Measurements from ENCODE around the gene FKBP9. TPM values are rescaled to one million over a fixed set of nuclear protein-coding genes. Genes with fewer than 3 reads are reported as not detected.

Gene FKBP9
- total and polyA plus RNA-seq, 2 of the 8 experiments (the other 6 are each of a cell fraction or from before 2014, with no cell fraction given): 7.2 to 10.1 TPM

- Histone ChIP-seq H3K4me1 (replicated peaks in 1 of 4; ENCODE audit: control insufficient read depth in 3 of 4, insufficient read depth in 4 of 4, low read length in 3 of 4) (no peaks in the 10 kb centered on the region), H4K20me1 (replicated peaks in 1 of 2; ENCODE audit: control insufficient read depth in 1 of 2, insufficient read depth in 2 of 2, low read length in 2 of 2) (peaks cover 0 to 1% of the 10 kb centered on the region in 2 experiments), H3K4me3 (ENCODE audit: extremely low read depth in 1 of 4, insufficient read depth in 2 of 4, low read depth in 3 of 4, low read length in 4 of 4) (no peak overlapping the region), H3K14ac (ENCODE audit: insufficient read length) (no peak overlapping the region), H3K4ac (replicated peaks; ENCODE audit: insufficient read length, low read depth, low read length) (no peak overlapping the region), H2AK5ac (ENCODE audit: low read depth, low read length) (no peak overlapping the region), H3K18ac (ENCODE audit: extremely low read depth, low read length) (no peak overlapping the region), H3K27ac (ENCODE audit: low read depth, low read length) (no peak overlapping the region), H3K23me2 (ENCODE audit: low read depth, low read length) (no peaks in the 10 kb centered on the region), H2BK20ac (ENCODE audit: low read length) (no peak overlapping the region), H3K79me1 (ENCODE audit: low read depth, low read length) (no peaks in the 10 kb centered on the region), H2AFZ (ENCODE audit: low read length) (no peak overlapping the region), H3K36me3 (ENCODE audit: control insufficient read depth in 2 of 4, insufficient read depth in 4 of 4, low read length in 3 of 4) (no peaks in the 10 kb centered on the region), H3K79me2 (ENCODE audit: control insufficient read depth in 1 of 2, insufficient read depth in 2 of 2, low read length in 2 of 2) (no peaks in the 10 kb centered on the region), H3K27me3 (replicated peaks in 1 of 4; ENCODE audit: control insufficient read depth in 3 of 4, extremely low read depth in 1 of 4, insufficient read depth in 3 of 4, low read length in 3 of 4) (no peaks in the 10 kb centered on the region), H4K5ac (ENCODE audit: insufficient read length, low read depth, low read length) (no peak overlapping the region), H2BK5ac (ENCODE audit: low read depth, low read length) (no peak overlapping the region), H2BK15ac (ENCODE audit: low read length) (no peak overlapping the region), H2BK12ac (ENCODE audit: low read depth, low read length) (no peak overlapping the region), H3K9me3 (ENCODE audit: insufficient read depth in 2 of 2, low read depth in 1 of 2, low read length in 1 of 2) (no peaks in the 10 kb centered on the region), H2BK120ac (replicated peaks; ENCODE audit: low read depth, low read length) (no peak overlapping the region), H3K56ac (replicated peaks; ENCODE audit: insufficient read length, low read depth, low read length) (no peak overlapping the region), H4K8ac (ENCODE audit: extremely low read depth, insufficient read depth, low read length) (no peak overlapping the region), H3K9ac (replicated peaks in 1 of 4; ENCODE audit: extremely low read depth in 1 of 4, low read depth in 3 of 4, low read length in 3 of 4) (no peak overlapping the region), H4K91ac (replicated peaks; ENCODE audit: insufficient read length, low read length) (no peak overlapping the region), H3K23ac (ENCODE audit: insufficient read length) (no peak overlapping the region), H3K4me2 (ENCODE audit: insufficient read depth in 1 of 2, low read depth in 2 of 2, low read length in 2 of 2) (no peak overlapping the region)
- 94% methylated on average over 5 of the region's 5 CpGs; no CpG with 5 or more reads in 1 of the 2 experiments for WGBS, 2 experiments (ENCODE audit: extremely low coverage in 1 of 2, insufficient coverage in 1 of 2, insufficient read length in 1 of 2, insufficient replicate concordance in 2 of 2, low coverage in 1 of 2, low lambda C conversion rate in 2 of 2, missing lambda C conversion rate in 1 of 2)
- FAIRE-seq (no peak), DNase-seq (ENCODE audit: low read depth in 1 of 2, low spot score in 2 of 2) (no peak)
- CTCF ChIA-PET (ENCODE audit: partially characterized antibody): interaction anchor here (1.2 to 1.4 kb wide), 3 partner anchors 12 to 115 kb away, joined by 3 to 4 read pairs (median 3); partner anchors contain the start of gene KBTBD2
- POLR2A ChIA-PET (ENCODE audit: partially characterized antibody): no interaction called here
- TF ChIP-seq MAFK (IDR thresholded peaks at IDR 0.05; ENCODE audit: low read depth, low read length): no peak
- TF ChIP-seq SAP30 (IDR thresholded peaks at IDR 0.05; ENCODE audit: insufficient read depth, insufficient replicate concordance, low read length): no peak
- no peak for TF ChIP-seq ATF3 (IDR thresholded peaks at IDR 0.05; ENCODE audit: insufficient read depth, low read depth, low read length)
- TF ChIP-seq GABPA (IDR thresholded peaks at IDR 0.05; ENCODE audit: borderline replicate concordance, insufficient read depth, low read length): no peak
- no peak for TF ChIP-seq ASH2L (IDR thresholded peaks at IDR 0.05; ENCODE audit: low read length)
- TF ChIP-seq NRF1 (IDR thresholded peaks at IDR 0.05; ENCODE audit: low read depth, low read length): no peak
- no peak for TF ChIP-seq SIRT6 (IDR thresholded peaks at IDR 0.05; ENCODE audit: low read length)
- no peak for TF ChIP-seq TEAD4 (IDR thresholded peaks at IDR 0.05; ENCODE audit: low read depth, low read length)
- TF ChIP-seq BACH1 (IDR thresholded peaks at IDR 0.05; ENCODE audit: low read length): no peak
- TF ChIP-seq GTF2F1 (IDR thresholded peaks at IDR 0.05; ENCODE audit: borderline replicate concordance, low read depth, low read length): no peak
- no peak for TF ChIP-seq SP2 (IDR thresholded peaks at IDR 0.05; ENCODE audit: low read length)
- TF ChIP-seq CREB1 (IDR thresholded peaks at IDR 0.05): no peak
- TF ChIP-seq RBBP5 (IDR thresholded peaks at IDR 0.05; ENCODE audit: borderline replicate concordance, low read depth, low read length): no peak
- no peak for TF ChIP-seq HDAC2 (IDR thresholded peaks at IDR 0.05; ENCODE audit: borderline replicate concordance in 1 of 2, low read depth in 2 of 2, low read length in 2 of 2)
- TF ChIP-seq EGR1 (IDR thresholded peaks at IDR 0.05; ENCODE audit: borderline replicate concordance, low read depth, low read length): no peak
Observed at GRCh38 chr7:32915041-32915536, 42.2 kb upstream of the FKBP9 start.

Data from H1 (cell line).